SK-N-MC (cell line): ENCODE data around the gene ANO5.

Experiments used
- EZH2 ChIP-seq: fragments of 200-600 bp; sonication (generic); IDR thresholded peaks from one replicate; pipeline ENCODE4 v1.6.1; 2017; ENCODE audit warnings: antibody characterized with exemption
- POLR2AphosphoS5 ChIP-seq: IDR thresholded peaks from 2 replicates; pipeline ENCODE4 v1.6.1; 2012; ENCODE audit warnings: mild to moderate bottlenecking, low read depth, low read length, borderline replicate concordance

GRCh38 chr11:22165087-22165486 is 27.8 kb upstream of the ANO5 start:
- TF ChIP-seq POLR2AphosphoS5 (no peak), EZH2 (no peak)
